Activated CD4-positive, alpha-beta T cell treated with anti-CD3 and anti-CD28 coated beads, Interleukin-2, amount 50 U/mL, for 24 hours (primary cell): ENCODE results near the gene C14orf39.
"Not testable (repeated sequence)": the region's sequence is repeated elsewhere in the genome, so short reads cannot be mapped to it uniquely, and the experiment has no call there.

Experiments
- DNase-seq, 2 donors: peaks; one replicate each; pipeline ENCODE4 v3.0.0-alpha.2; 2020; ENCODE audit warnings: low read depth in 1 of 2, low spot score in 1 of 2

The C14orf39 gene

GRCh38 chr14:60490270-60490669, 4.4 kb upstream of the C14orf39 start:
- no peak for DNase-seq

DNA sequence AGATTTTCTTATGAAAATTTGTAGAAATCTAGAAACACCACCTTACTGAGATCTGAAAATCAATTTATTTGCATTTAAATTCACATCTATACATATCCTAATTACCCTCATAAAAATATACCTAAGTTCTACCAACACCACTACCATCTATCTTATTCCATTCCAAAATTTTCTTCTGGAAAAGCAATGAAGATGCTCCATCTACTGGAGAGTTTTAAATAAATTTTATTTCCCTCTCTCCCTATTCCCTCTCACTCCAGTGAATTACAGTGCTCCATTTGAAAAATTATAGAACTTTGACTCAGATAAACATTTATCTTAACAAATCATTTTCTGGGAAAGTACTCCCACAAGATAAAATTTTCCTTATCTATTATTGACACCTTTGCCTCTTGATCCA, 2.3 kb upstream of the C14orf39 start:
- DNase-seq = no peak

DNA sequence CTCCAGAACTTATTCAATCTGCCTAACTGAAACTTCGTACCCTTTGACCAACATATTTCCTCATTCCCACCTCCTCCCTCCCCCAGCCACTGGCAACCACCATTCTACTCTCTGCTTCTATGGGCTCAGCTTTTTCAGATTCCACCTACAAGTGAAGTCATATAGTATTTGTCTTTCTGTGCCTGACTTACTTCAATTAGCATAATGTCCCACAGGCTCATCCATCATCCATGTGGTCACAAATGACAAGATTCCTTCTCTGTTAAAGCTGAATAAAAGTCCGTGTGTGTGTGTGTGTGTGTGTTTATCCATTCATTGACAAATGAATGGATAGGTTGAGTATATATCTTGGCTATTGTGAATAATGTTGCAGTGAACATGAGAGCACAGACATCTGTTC, 1.3 kb upstream of the C14orf39 start:
- DNase-seq = no peak

GRCh38 chr14:60485057-60485597, 736 bp downstream of the C14orf39 start:
- DNase-seq = no peak

DNA sequence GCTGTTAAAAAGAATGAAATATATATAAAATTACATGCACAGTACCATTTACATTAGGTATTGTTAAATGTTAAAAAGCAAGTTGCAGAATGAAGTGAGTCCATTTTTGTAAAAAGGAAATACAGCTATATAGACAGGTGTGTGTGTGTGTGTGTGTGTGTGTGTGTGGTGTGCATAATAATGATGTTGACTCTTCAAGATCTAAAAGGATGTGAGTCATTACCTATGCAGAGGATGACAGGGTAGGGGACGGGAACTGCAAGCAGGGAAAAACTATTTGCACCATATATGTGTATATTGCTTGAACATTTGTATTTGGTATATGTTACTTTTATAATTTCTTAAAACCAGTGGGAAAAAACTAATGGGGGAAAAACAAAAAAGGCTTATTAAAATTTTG, 3.1 kb downstream of the C14orf39 start:
- no peak for DNase-seq

DNA sequence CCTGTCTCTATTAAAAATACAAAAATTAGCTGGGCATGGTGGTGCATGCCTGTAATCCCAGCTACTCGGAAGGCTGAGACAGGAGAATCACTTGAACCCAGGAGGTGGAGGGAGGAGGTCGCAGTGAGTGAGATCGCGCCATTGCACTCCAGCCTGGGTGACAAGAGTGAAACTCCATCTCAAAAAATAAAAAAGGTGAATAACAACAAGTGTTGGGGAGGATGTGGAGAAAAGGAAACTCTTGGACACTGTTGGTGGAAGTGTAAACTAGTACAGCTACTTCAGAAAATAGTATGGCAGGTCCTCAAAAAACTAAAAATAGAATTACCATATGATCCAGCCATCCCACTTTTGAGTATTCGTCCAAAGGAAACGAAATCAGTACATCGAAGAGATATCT, 5.6 kb downstream of the C14orf39 start:
- DNase-seq = not testable (repeated sequence)

DNA sequence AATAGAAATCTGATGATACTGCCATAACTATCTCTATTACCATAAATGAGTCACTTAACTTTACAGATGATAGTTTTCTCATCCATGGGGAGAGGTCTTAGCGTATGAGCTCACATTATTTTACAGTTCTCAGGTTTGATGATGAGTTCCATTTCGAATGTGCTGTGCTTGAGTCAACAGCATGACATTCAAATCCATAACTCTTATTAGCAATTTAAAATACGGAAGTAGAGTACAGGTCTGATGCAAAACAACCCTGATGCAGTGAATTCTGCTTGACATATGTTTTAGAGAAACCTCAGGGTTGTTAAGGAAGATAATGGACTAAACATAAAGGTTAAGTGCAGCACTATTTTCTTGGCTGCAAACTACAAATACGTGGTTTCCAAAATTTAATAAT, 30.0 kb downstream of the C14orf39 start:
- DNase-seq = no peak

DNA sequence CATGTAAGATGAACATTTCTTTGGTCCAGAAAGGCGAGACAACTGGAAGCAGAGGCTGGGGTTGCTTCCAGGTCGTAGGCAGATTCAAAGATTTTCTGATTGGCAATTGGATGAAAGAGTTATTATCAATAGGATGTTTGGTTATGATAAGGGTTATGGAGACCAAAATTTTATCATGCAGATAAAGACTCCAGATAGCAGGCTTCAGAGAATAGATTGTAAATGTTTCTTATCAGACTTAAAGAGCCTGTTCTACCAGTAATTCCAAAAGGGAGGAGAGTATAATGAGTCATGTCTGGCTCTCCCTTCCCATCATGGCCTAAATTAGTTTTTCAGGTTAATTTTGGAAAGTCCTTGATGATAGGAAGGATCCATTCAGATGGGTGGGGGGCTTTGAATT, 55.6 kb downstream of the C14orf39 start:
- no peak for DNase-seq

GRCh38 chr14:60420050-60420449, 65.8 kb downstream of the C14orf39 start:
- no peak for DNase-seq

DNA sequence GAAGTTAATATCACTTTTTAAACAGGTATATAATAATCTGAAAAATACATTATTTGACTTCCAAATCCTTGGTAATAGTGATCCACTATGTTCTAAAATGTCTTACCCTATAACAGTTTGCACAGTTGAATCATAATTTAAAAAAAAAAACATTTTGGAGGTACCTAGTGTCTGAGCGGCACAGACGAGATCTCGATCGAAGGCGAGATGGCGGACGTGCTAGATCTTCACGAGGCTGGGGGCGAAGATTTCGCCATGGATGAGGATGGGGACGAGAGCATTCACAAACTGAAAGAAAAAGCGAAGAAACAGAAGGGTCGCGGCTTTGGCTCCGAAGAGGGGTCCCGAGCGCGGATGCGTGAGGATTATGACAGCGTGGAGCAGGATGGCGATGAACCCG, 88.3 kb downstream of the C14orf39 start:
- not testable (repeated sequence) for DNase-seq

DNA sequence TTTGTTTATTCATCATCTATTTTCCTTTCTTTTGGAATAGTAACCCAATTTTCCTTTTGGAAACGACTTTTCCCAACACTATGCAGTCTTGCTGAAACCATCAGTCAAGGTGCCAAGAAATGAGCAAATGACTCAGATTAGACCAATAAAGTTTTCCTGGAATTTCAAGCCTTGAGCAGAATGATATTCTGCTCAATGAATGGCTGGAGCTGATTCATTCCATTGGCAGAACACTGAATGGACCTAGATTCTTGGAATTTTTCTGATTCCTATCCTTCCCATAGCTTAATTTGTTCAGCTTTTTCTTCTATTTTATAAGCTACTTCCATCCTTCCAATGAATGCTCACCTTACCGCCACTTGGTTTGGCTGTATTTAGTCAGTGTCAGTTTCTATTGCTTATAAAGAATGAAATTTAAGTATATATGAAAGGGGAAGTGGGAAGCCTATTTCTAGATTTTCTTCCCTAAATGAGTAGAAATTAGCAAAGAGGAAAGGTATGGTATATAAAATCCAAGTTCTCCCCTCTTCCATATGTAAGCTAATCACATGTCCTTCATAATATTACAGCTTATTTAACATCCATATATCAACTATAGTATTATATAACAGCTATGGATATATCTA, 89.0 kb downstream of the C14orf39 start:
- no peak for DNase-seq
